MV-4-11 (cell line): ENCODE data around the gene ADGRG6.

ENCODE experiments used
- DNase-seq: peaks from one replicate; lab custom pipeline; 2025; lab: John Stamatoyannopoulos, UW

Gene ADGRG6

DNA sequence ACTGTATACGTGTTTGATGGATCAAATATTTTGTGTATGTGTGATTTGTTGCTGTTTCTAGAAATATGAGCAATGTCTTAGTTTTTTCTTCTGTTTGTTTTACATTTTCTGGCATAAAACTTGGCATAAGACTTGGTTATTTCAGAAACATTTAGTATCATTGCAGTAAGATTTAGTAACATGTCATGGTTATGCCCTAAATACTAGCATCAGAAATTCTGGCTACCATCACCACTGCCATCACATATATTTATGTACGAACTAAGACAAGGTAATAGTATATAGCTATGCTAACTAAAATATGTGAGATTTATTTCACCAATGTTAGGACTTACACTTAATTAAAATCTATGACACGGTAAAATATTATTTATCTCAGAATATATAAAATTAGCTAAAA is 10.3 kb upstream of the ADGRG6 start:
- no peak for DNase-seq

DNA sequence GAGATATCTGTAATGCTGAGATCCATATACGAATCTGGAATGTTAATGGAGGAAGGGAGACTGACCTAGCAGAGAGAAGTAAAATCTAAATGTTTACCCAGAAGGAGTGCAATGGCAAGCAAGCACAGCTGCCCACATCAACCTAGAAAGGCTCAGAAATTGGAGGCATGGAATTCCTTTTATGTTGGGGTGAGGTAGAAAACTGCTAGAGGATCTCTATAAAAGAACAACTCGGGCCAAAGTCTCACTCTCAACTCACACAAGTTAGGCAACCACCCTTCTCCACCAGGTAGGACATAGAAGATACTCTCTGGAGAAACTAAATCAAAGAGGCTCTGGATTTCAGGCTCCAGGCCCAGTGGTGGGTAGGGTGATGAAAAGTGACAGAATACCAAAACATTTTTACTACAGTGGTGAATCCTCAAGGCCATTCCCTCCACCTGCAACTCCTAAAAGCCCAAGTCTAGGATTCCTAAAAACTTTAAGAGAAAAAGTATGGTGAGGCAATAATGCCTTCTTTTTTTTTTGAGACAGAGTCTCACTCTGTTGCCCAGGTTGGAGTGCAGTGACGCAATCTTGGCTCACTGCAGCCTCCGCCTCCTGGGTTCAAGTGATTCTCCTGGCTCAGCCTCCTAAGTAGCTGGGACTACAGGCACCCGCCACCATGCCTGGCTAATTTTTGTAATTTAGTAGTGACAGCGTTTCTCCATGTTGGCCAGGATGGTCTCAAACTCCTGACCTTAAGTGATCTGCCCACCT is 9.5 kb upstream of the ADGRG6 start:
- no peak for DNase-seq

DNA sequence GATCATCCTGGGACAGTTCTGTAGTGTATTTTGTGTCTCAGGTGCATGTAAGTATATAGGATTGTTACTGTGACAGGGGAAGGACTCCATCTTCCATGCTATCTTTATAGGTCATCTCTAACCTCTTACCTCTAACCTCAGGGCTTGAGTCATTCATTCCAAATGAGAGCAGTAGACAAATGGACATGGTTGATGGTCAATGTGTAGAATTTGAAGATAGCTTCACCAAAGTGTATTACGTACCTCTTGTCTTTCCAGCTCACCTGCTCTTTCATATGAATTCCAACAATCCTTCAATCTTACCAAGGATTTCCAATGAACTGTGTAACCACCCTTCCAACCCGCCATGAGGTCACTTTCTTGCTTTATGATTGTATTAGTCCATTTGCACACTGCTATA is 8.7 kb upstream of the ADGRG6 start:
- DNase-seq, result no peak

DNA sequence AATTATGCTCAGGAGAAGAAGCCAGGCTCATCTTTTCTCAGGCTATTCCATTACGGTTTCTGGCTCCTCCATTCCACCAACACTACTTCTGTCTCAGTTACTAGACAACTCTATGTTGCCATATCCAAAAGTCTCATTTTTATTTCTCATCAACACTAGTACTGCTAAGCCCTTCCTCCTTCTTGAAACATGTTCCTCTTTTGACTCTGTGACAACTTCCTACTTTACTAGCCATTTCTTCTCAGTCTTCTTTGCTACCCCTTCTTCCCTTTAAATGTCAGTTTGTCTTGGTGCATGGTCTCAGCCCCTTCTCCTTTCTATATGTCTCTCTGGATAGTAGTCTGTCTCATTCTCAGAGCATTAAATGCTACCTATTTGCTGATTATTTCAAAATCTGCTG is 7.1 kb upstream of the ADGRG6 start:
- DNase-seq, result peak; percentile 84

DNA sequence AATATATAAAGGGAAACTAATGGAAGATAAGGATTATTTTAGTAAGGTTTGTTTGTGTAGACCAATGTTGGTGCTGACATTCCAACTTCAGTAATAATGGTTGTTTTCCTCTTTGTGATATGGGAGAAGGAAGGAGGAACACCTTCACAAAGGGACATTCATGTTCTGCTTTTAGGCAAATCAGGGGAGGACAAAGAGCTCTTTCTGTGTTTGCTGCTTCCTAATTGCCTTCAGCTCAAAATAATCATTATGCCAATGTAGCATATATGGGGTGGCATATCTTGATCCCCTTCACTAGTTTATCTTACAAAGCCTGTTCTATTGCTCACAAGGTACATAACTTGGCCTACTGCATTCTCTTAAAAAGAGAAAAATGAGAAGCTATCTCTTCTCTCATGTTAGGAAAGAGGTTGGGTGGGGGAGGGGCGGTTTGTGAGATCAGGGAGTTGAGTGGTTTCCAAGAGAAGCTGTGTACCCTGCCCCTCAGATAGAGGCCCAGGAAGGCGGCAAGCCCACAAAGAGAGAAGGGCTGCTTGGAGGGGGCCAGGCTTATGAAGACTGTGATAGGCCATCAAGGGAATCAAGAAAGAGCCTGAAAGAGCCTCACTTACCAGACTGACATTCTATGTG is 4.7 kb upstream of the ADGRG6 start:
- DNase-seq, result no peak

DNA sequence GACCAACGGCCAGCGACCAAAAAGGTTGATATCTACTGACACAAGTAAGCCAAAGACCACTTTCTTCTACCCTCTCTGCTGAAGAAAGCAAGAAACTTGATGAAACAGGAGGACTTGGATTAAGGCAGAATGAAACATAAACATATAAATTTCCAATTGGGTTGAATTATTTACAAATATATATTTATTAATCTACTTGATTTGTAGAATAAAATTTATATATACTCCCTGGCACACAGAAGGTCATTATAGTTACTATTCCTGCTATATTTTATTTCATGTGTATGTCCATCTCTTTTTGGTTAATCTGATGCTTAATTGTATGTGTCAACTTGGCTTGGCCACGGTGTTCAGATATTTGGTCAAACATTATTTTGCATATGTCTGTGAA is 4.2 kb upstream of the ADGRG6 start:
- DNase-seq, result no peak

DNA sequence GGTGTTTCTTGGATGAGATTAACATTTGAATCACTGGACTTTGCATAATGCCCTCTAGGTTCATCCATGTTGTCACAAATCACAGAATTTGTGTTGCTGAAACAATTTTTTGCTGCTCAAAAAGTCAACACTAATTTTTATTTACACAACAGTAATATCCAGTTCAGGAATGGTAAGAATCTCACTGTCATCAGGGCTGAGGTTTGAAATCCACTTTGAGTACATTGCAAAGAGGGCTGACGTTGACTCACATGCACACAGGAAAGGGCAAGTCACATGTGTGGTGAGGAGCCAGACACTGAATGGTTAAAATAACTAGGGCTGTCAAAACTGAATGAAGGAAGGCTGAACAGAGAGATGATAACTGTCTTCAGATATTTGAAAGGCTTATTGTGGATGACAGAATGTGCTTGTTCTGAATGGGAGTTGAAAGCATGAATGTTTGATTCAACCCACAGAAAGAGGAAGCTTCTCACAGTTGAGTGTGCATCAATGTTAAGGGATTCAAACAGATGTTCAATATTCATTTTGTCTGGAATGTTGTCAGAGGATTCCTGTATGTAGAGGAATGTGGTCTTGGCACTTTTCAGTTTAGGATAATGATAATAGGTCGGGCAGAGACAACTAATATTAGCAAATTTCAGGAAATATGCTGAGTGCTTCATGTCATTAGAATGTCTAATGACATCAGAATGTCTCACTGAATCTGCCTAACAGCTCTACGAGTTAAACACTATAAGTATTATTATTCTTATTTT is 3.6 kb upstream of the ADGRG6 start:
- DNase-seq, result no peak

DNA sequence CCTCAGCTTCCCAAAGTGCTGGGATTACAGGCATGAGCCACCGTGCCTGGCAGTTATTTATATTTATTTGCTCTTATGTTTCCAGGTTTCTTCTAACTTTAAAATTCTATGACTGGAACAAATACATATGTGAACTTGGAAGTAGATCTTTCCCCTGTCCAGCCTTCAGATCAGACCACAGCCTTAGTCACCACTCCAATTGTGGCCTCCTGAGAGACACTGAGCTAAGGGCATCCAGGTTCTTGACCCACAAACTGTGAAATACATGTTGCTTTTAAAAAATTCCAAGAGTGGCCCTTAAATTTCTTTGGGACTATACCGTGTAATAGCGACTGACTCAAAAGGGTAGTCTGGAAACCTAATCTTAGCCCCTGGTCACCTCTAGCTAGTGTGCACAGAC is 1.5 kb upstream of the ADGRG6 start:
- DNase-seq, result no peak

DNA sequence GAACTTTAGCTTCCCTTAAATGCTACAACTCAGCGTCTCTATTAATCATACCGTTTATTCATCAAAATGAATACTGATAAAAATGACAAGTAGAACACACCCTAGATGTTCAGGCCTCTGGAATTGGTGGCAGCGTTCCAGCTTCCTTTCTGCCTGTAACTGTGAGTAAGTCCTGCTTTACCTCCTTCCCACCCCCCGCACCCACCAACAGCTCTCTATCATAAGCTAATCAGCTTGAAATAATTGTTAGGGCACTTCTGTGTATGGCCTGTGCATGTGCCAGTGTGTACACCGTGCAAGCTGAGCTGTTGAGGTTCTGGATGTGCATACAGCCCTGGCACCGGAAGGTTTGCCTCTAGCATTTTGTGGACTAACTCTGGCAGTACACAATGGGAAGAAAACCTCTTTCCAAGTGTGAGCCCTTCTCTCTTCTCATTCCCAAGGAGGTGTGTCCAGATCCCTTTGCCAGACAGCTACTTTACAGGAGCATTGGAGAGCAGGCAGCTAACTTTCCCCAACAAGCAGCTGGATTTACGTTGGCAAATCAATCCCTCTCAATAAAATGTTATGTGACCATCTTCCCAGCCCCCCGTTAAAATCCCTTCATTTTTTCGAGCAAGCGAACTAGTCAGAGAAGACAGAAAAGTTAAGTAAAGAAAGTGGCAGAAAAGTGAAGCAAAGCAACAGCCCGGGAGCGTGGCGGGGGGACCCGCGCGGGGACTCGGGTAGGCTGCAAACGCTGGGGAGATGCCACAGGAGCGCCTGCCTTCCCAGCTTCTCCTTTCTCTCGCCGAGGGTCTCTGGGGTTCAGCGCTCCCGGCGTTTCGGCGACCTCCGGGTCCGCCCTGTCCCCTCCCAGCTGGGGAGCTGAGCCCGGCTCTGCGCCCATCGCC is 803 bp upstream of the ADGRG6 start:
- no peak for DNase-seq

DNA sequence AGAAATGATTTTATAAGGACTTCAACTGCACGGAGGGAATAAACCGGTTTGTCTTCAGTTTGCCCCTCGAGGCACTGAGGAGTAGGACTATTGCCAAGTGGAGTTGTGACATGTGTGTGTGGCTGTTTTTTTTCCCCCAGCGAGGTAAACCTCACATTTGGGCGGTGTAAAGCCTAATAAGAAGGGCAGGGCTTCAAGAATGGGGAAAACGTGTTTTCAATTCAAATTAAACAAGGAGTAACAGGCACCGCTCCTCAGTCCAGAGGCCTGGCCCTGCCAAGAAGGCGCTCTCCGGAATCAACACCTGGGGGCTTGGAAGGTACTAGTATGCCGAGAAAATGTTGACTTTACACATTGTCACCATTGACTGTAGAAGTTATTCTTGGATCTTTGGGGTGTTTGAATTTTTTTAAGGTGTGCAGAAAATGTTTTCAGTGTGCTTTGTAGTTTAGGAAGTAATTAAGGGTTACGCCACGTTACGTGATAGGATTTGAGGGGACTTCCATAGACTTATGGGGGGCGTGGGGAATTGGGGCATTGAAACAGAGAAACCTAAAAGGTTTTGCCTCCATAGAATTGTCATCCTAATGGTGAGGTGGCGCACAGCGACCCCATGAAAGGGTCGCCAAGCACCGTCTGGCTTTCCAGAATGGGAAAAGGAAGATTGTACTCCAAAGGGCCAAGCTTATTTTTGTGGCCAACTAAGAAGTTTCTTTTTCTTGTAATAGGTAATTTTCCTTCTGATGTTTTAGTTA is 791 bp downstream of the ADGRG6 start:
- no peak for DNase-seq

DNA sequence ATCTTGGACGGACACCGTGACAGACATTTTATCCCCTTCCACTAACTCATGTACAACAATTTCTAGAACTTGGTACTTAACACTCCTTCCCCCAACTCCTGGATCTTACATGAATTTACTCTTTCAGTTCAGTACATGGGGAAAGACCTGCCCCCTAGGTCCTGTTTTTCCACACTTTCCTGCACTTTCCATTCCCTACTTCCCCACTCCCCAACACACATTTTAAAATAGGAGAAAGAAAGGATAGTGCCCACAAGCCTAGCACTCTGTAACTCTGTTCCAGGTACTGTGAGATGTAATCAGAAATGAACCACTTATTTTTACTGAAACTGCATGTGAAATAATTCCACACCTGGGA is 1.3 kb downstream of the ADGRG6 start:
- DNase-seq, result no peak

DNA sequence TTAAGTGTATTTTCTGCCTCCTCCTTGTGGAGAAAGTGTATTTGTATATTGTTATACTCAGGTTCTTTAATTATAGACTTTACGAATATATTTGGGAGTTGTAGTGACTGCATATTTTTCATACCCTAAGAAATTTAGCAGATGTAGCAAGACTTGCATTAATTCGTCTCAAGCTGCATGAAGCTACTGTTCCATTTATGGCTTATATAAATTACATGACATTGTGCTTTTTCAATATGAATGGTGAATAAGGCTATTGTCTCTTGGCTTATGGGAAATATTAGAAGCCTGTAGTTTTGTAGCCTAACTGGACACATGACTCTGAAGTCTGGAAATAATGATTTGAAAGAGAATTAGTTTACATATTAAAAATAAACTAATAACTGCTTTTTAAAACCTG is 2.4 kb downstream of the ADGRG6 start:
- DNase-seq, result no peak

DNA sequence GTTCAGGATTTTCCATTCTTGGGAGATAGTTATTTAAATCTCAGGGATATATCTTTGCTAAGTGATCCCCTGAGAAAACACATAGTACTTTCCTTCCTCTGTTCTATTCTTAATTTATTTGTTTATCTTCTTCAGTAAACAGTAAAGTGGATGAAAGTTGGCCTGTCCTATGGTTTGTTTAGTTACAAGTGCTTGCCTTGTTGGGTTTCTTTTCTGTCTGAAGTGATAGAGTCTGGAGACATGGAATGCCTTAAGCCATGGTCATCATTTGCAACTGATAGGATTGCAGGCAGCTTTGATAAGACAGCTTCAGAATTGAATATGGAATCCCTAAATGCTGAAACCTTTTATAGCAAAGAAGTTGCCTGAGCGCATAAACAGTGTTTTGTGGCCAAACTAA is 4.9 kb downstream of the ADGRG6 start:
- no peak for DNase-seq

DNA sequence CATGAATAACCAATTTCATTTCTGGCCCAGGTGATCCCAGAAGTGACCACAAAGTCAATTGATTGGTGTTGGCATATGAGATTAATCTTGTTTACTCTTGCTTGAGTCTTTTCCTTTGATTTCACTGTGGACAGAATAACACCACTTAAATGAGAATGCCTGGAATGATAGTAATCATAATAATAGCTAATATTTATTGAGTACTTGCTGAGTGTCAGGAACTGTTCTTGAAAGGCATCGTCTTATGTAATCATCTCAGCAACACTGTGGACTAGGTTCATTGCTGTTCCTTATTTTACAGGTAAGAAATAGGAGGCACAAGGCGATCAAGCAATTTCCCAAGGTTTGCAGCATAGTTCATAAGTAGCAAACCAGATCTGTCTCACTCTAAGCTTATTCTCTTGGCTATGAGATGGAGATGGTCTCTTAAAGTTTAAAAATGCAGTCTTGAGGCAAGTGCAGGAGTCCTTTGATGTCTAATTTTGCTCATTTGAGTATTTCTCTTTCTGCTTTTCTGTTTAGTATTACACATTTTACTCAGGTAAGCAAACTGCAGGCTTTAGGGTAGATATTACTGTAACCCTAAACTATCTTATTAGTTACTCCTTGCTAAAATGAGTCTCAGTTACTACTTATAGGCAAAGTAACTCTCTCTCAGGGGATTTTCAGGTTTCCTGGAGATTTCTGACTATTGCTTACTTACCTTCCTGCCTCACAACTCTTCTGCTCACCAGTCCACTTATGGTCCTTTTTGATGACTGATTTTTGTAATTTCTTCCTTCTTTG is 6.3 kb downstream of the ADGRG6 start:
- DNase-seq, result no peak

DNA sequence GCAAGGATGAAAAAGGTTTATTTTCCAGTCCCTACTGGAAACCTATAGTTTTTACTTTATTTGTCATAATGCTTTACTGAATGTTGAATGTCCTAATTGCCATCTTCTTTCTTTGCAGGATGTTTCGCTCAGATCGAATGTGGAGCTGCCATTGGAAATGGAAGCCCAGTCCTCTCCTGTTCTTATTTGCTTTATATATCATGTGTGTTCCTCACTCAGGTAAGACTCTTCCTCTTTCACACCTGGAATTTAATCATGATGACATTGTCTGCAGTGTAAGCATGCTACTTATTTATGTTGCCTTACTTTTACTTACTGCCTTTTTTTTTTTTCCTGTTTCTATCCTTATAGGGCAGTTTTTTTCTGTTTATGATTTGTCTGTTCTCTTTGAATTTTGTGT is 7.6 kb downstream of the ADGRG6 start:
- no peak for DNase-seq

DNA sequence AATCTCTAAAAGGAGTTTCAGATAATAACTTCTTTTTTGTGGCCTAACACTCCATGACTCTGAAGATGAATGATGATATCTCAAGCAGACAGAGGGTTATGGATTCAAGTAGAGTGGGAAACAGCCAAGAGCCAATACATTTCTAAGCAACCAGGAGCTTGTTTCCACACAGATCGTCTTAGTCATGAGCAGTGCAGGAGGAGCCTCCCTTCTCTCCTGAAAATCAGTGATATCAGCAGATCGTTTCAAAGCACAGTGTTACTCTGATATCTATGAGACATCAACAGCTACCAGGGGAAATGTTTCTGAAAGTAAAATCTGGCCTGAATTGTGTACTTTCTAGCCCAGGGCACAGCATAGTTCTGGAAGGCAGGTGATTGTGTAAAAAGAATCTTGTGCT is 11.5 kb downstream of the ADGRG6 start:
- DNase-seq, result no peak

DNA sequence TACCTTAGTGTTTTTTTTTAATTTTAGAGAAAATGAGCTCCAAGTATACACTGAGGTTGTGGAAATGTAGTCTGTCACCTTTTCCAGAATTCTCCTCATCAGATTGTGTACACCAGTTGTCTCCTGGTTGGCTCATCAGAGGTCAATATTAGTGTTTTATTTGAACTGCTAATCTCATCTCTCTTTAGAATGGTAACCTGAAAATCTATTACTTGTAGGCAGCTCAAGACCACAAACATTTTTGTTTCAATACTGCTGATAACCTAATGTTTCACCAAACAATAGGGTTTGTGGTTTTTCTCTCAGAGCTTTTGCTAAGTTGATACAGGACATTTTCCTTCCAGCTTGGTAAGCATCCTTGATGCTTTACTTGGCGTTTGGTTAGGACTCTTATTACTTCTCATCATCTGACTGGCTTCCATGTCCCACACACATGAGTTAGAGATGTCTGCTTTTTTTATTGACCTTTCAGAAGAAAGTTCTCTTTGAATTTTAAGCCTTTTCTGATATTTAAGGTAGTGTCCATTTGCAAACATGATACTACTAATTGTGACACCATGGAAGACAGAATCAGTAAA is 15.1 kb downstream of the ADGRG6 start:
- DNase-seq, result no peak

DNA sequence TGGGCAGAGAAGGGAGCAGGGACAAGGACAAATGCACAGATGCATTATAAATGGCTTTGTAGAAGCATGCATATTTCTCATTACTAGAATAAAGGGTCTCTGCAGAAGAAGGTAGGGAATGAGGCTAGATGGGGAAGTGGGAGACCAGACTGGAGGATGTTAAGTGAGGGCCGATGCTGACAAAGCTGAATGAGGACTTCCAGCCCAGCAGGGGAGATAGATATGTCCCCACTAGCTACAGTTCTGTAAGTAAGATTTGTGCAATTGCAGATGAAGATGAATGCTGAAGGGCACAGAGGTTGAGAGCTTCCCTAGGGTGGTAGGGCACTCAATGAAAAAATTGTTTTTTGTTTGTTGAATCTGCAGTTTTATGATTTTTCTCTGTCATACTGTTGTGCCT is 16.9 kb downstream of the ADGRG6 start:
- no peak for DNase-seq

DNA sequence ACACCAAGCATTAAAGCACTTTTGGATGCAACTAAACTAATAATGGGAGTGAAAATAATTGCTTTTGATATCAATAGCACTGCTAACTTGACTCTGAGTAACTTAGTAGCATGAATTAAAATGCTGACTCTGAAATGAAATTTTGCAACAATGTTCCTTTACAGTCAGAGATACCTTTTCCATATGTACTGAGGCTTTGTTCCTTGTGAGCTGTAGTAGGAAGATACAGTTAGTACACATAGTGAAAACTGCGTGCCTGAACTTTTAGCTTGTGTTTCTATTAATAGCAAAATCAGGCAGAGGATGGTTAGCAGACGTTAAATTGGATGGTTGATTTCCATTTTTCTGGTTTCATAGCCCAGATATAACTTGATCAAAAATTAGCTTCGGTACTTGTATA is 18.6 kb downstream of the ADGRG6 start:
- no peak for DNase-seq

DNA sequence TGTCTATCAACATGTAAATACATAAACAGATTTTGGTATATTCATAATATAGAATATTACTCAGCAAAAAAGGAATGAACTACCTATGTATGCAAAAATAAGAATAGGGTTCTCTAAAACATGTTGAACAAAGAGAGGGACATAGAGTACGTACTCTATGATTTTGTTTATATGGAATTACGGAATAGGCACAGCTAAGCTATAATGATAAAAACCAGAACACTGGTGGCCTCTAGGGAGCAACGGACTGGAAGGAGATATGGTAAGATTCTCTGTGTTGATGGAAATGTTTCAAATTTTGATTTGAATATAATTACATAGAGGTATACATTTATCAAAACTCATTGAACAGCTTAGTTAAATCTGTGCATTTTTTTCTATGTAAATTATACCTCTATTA is 19.6 kb downstream of the ADGRG6 start:
- no peak for DNase-seq

DNA sequence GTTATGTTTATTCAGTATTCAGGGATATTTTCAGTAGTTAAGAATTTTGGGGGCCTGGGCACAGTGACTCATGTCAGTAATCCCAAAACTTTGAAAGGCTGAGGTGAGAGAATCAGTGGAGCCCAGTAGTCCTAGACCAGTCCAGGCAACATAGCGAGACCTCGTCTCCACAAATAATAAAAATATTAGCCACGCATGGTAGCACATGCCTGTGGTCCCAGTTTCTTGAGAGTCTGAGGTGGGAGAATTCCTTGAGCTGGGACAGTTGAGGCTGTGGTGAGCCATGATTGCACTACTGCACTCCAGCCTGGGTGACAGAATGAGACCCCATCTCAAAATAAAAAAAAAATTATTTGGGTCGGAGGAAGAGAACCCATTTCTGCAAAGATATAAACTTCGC is 20.3 kb downstream of the ADGRG6 start:
- DNase-seq, result no peak
